Dedifferentiated amniotic fluid mesenchymal stem cell (primary cell): ENCODE data around the gene SYT1.

ENCODE experiments used
- DNase-seq: peaks from one replicate; pipeline ENCODE4 v3.0.0-alpha.2; 2016; ENCODE audit errors: extremely low spot score

Gene SYT1

DNA sequence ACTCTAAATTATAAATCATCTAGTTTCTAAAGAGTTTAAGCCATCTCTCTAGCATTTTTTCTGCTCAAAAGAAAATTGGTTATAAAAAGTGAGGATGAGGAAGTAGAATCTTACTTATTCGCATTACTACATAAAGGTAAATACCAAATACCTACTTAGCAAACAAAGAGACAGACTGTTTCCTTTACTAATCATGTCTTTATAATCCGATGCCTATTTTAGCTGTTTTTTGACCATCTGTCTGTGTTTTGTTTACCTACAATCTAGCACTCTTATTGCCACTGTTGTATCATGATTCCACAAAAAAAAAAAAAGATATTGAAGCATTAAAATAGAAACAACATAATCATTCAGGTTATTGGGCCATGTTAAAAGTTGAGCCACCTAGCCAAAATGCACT, 430.0 kb downstream of the SYT1 start:
- no peak for DNase-seq

DNA sequence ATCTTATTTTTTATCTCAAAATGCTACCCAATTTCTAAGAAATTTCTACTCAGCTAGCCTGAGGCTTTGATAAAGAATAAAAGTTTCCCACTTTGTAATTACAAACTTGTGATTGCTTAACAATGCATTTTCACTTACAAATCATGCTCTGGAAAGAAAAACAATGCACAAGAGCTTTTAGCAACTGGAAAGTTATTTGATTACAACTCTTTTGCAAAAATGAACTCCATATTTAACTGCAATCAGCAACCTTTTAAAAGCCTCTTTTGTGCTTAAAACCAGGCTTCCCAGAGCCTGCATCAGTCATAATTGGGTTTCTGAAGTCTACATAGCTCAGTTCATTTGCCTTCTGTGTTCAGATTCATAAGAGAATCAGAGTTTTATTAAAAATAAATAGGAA, 431.0 kb downstream of the SYT1 start:
- DNase-seq, result no peak

DNA sequence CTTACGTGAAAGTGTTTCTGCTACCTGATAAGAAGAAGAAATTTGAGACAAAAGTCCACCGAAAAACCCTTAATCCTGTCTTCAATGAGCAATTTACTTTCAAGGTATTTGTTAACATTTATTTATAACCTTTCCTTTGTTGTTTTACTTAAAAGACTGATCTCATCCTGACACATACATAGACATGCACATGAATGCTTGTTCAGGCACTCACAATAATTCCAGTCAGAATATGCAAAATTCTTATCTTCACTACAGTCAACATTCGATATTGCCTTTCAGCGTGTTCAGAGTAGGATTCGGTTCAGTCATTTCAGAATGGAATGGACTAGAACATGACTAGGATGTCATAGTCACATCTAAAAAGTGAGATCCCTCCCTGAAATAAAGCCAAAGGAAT, 431.6 kb downstream of the SYT1 start:
- DNase-seq, result no peak

DNA sequence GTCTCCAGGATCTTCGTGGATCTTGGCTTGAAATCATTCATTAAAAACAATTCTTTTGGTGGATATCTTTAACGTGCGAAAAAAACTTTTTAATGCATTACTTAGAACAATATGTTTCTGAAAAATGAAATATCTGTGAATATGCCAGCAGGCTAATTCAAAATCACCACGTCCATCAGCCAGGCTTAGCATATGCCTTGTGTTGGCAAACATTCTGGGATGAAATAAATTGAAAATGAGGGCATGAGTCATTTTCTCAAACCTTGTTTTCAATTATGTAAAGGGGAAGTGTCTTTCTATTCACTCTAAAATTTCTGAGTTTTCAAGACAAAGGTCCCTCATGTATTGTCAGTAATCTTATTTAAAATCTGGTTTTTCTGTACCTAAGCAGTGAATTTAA, 432.3 kb downstream of the SYT1 start:
- DNase-seq, result no peak

DNA sequence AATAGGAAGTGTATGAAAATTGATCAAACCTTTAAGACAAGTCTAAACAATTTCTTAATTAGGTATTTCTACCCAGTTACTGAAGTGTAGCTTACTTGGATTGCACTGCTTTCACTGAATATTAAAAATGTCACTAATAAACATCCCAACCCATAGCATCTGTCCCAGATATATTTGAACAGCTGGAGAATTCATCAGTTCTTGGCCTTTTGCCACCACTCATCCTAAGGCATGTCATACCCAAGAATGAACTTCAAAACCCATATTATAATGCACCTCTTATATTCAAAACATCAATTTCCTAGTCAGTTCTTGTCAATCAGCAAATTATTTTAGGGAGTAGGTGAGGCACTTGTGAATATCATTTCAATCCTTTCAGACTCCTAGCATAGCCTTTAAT, 433.9 kb downstream of the SYT1 start:
- no peak for DNase-seq

DNA sequence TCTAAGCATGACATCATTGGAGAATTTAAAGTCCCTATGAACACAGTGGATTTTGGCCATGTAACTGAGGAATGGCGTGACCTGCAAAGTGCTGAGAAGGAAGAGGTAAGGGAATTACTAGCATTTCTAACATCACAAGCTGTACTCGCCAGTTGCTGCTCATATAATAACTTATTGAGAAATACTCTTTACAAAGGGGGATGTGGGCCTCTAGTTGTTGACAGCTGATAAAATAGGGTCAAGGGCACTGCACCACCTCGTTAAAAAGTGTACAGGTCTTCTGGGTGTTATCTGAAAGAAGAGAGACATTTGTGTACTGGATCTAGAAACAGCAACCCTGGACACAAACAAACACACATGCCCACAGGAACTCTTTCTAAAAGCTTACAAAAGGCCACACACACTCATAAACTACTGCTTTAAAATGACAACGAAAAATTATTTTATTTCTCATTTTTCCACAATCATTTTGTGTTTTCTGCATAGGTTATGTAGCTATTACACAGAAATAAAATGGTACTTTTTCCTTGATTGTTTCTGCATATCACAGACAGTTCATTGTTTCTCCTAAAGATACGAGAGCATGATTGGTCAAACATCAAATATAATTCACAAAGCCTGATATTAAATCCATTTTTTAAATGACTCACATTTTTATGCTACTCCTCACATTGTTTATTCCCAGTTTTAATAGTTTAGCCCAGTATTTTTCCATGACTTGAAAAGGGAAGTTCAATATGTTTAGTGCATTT, 435.0 kb downstream of the SYT1 start:
- DNase-seq, result no peak

DNA sequence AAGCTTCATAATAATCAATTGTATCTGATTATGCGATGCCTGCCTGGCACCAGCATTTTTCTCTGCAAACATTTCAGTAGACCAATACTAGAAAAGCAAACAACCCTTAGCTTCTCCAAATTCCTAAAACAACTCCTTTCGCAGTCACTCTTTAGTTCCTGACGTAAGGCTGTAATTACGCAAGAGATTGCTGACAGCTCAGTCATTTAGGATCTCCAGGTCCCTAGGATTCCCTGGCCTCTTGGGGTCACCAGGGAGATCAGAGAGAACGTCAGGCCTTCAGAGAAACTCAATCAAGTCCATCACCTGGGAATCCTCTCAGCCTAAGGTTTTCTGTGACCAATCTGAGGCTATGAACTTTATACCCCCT, 435.6 kb downstream of the SYT1 start:
- peak; percentile 46 for DNase-seq

DNA sequence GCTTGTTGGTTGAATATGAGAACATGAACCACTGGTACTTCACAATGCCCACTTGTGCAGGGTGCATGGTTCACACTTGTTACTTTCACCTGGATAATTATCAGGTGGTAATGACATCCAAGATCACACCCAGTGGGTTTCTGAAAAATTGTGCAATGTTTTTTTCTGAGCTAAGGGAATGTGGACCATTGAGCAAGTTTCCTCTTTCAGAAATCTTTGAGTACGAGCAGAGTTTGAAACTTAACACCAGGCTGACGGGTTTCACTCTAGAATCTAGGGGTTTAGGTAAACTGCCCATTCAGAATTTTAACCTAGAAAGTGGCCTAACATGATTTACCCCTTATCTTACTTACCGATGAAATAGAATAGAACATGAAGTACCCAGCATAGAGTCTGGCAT, 436.6 kb downstream of the SYT1 start:
- no peak for DNase-seq

DNA sequence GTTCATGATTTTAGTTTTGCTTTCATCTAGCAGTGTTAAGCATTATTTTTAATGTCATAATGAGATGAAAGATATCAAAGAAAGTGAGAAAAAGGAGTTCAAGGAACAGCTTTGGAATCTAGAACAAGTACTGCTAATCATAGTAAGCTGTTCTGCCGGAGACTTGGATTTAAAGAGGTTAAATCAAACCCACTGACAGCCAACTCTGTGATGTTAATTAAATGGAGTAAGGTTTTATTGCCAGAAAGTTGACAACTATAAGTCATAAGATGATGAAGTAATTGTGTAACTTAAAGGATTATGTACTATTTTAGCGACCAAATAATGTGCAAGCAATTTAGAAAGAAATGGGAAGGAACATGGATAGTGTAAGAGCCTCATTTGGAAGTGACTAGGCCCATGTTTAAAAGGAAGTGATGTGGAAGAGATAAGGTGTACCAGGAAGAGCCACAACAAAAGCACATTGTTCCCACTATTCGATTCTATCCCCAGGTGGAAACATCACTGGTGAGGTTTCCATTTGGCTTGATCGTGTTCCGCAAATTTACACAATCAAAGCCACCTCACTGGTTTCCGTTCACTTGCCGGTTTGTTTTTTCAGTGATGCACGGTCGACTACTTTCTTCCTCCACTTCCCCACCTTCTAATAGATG, 437.7 kb downstream of the SYT1 start:
- no peak for DNase-seq

DNA sequence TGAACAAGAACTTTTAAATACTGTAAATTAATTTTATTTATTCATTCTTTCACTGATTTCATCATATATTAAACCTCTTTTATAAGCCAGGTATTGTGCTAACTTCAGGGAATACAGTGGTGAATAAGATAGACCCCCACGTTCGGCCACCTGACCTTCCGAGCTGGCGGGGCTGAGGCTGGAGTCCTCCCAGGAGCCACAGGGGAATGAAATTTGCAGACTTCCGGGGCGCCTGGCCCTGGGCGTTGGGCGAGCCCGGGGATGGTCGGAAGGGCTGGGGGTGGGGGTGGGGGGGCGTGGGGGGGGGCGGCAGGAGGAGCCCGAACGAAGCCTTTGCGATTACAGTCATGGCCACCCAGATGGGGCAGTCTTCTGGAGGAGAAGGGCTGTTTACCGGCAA, 442.8 kb downstream of the SYT1 start:
- no peak for DNase-seq

DNA sequence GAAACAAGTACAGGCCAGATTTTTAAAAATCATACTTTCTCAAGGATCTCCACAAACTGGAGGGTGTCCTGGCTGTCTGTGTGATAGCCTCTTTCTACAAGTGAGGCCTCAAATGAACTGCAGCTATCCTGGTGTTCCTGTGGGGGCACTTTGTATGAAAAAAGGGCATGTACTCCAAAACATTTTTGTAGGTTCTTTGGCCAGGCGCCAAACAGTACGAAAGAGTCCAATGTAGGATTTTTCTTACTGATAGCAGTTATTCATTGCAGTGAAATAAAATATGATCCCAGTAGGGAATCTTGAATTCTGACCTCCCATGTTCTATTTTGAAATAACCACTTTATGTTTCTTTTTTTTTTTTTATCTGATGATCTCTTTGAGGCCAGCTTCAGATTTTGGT, 444.5 kb downstream of the SYT1 start:
- DNase-seq, result no peak

DNA sequence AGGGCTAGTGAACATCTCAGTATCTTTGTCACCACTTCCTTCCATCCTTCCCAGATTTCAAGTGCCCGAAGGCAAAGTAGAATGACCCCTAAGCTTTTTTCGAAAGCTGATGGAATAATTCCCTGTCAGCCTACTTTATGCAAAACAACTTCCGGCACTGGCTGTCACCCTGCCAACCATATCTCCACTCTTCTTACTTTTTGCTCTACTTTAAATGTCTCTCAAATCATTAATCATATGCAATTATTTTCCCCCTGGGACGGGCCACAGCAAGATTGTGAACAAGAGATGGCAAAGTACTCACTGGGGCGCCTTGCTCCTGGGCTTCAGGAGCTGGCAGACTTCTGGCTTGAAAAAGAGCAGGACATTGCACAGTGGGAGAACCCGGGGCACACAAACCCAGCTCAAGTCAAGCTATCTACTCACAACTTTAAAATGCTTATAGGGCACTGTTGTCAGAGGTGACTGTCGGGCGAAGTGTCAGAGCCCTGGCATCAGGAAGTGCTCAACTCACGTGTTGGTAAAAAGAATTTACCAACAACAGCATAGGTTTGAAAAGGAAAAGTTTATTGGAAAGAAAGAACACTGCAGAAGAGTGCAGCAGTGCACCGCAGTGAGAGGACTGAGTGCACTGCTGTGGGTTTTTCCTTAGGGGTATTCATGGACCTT, 452.7 kb downstream of the SYT1 start:
- no peak for DNase-seq

DNA sequence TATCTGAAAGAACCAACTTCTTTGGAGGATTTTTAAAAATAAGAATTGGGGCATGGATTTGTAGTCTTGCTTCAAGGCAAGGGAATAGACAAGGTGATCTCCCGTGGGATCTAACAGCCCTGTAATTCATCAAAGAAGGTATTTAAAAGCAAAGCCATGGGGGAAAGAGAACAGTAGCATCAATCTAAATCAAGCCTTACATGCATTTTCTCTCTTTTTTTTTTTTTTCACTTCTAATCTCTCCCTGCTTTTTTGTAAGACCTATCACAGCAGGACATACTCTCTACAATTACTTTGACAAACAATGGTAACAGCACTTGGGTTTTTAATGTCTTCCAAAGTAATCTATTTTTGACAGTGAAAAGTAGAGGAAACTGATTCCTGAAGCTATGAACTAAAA, 458.3 kb downstream of the SYT1 start:
- DNase-seq, result no peak

DNA sequence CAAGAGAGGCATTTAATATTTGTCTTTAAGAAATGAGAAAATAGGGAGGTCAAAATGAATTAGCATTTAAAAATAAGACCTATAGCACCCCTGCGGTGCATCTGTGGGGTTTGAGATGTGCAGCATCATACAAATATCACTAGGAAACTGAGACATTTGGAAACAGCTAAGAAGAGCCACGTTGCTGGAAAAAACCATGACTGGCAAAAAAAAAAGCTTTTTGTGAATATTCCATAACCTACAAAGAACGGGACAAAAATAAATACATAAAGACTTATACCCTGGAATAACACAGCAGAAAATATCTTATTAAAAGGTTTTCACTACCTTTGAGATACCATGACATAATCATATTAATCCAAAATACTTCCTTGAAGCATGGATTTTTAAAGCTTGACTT, 460.0 kb downstream of the SYT1 start:
- no peak for DNase-seq

DNA sequence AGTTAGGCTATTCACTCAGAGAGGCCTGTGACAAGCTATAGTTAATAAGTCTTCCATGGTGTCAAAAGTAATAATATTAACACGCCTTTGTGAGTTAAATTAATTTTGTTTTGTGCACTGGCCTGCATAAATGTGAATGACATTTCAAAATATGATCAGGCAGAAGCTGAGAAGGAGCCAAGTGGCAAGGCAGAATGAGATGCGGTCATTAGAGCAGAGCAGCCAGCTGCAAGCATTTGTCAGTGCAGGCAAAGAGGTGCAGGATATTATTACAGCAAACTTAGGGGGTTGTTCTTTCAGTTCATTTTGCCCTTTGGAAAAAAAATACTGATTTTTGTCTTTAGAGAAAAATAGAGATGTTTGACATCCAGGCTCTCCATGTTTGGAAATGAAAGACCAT, 461.6 kb downstream of the SYT1 start:
- DNase-seq, result no peak

DNA sequence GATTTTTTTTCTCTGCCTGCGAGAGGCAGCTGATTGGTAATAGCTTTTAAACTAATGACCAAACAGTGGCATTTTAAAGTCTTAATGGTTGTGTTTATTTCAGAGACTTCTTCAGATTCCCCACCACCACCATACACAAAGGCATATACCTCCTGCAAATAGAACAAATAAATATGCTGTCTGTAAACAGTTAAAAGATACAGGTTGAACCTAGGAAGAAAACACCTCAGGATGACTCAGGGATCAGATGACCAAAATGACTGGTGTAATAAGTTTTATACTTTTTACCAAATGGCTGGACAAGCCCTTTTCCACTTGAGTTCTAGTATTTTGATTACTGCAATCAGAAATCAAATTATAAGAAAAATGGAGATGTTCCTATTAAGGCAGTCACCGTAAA, 462.1 kb downstream of the SYT1 start:
- no peak for DNase-seq

DNA sequence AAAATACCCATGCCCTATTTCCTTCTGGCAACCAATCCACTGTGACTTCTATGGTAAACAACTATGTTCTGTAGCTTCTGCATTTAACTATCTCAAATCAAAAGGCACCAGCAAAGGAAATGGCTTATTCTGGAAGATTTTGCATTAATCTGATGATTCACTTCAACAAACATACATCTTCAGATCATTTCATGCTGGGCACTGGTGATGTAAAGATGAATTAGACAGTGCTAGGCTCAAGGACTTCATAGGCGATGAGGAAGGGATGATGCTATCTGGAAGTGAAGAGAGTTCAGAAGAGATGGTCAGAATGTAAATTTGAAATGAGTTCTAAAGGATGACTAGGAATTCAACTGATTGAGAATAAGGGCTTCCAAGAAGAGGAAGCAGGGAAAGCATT, 462.9 kb downstream of the SYT1 start:
- no peak for DNase-seq

DNA sequence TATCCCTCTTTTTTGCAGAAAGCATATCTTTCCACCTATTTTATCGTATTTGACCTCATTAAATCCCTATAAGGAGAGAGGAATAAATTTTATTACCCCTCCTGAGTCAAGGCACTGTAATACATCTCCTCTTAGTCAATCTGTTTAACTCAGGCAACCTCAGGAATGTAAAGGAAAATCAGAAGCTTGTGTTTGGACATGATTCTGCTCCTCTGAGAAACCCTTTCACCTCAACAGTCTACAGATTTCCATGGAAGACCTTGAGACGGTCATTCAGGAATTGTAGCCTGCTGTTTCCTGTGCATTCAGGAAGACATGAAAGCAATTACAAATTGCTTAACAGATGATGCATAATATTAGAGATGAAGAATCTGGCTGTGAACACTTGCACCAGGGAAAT, 465.4 kb downstream of the SYT1 start:
- no peak for DNase-seq

DNA sequence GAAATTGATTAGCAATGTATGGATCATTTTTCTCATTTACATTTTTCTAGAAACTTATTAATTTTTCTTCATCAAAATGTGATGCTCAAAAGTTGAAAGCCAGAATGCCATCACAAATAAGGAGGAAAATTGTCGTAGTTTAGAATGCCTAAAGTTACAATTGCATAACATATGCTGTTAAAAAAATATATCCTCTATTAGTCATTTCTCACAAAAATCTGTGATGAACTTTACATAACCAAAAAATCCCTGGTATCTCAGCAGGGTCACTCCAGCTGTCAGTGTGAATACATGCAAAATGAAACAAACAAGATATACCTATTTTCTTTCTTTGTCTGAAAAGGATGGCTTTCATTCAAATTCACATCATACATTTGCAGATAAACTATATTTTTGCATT, 467.3 kb downstream of the SYT1 start:
- DNase-seq, result no peak

DNA sequence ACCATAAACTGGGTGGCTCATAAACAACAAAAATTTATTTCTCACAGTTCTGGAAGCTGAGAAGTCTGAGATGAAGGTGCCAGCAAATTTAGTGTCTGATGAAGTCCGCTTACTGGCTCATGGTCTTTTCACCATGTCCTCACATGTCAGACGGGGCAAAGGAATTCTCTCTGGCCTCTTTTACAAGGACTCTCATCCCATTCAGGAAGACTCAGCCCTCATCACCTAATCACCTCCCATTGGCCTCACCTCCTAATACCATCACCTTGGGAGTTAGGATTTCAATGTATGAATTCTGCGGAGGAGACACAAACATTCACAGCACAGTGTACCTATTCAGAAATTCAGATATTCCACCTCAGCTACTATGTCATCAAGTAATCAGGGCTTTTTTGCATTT, 468.6 kb downstream of the SYT1 start:
- DNase-seq, result no peak

DNA sequence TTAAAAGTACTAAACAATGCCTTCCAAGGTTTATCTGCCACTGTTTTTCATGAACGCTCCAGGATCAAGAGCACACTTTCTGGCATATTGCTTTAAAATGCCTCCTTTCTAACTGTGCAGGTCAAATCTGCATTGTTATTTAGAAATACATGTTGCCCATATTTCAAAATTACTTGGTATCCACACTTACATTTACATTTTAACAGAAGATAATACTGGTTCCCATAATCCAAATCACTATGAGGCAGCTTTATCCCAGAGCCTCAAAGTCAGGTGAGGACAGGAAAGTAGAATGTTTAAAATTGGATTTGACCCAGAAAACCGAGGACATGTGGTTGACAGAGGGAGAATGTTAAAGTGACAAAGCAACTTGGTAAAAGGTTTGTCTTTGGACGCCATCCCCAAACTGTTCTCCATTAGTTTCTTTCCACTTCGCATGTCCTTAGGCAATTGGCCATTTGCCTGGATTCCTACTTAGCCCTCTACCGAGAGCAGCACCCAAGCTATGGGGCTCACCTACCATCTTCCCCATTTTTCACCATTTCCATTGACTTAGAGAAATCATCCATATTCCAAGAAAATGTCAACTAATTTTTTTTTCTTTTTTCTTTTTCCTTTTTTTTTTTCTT, 473.2 kb downstream of the SYT1 start:
- no peak for DNase-seq

DNA sequence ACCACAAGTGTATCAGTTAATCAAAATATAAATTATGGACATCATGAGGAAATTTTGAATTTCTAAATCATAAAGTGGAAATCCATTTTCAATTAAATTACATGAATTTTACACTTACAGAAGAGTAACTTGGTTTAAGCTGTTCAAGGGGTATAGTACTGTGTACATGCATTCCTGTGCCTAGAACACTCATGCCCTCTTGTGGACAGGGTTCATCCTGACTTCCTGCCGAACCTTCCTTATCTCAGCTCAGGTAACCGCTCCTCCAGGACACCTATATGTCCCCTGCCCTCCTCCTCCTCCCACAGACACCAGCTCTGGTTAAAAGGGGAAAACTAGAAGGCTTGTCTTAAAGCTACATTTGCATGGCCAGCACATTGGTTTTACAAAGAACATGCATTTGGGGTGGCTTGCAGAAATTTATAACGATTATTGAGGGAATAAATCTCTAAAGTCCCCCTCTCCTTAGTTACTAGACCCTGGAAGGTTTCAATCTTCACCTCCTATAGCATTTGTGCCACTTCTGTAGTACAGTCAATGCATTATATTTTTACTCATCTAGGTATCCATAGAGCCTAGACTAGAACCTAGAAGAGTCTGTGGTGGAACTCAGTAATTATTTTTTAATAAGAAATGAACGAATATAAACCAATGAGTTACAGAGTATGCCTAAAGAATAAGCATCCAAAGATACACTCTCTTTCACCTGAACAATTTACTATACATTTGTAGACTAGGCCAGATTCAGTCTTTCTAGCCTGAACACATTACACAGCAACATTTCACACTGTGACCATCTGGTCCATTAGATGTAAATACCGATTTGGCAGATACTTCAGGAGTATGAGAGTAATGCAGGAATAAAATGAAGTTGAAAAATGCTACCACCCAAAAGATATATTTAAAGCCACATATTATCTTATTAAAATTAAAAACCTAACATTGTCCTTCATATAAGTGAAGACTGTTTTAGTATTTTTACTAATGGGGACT, 480.6 kb downstream of the SYT1 start:
- no peak for DNase-seq
